ENCODE data around the gene CLASP1. TPM values are rescaled to one million over a fixed set of nuclear protein-coding genes. Genes with fewer than 3 reads are reported as not detected.

The CLASP1 gene
- total RNA-seq, 6 experiments from 2014 or later, result 38.2 to 49.0 (median 41.1) TPM

- no peak for DNase-seq
- Mint-ChIP-seq H3K36me3 (ENCODE audit: low read depth) (peaks cover 27% of the 10 kb centered on the region), H3K4me3 (no peak overlapping the region)
Observed at GRCh38 chr2:121603185-121603584, 46.1 kb downstream of the CLASP1 start.

DNA sequence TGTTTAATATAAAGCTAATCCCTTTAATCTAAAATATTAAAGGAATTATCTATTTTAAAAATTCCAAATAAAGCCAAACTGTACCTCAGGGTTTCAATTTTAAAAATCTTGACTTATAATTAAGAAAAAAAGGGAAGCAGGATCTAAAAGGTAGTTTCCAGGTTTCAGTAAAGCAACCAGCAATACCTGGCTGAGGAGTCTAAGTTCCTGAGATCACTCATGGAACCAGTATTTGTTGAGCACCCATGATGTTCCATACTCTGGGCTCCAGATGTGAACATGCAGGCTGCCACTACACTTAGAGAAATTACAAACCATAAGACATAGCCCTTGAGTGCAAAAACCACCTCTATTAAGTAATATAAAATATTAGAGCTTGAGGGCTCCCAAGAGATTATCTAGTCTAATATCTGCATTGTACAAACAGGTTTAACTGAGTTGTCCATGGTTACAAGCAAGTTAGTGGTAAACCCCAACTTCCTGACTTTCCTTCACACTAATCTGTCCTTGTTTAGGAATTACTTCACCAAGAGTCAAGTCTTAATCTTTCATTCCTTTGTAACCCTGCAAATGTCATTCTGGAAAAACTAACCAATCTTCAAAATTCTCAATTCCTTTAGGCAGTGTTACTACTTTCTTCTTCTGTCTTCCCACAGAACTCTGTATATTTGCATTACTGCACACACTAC, 49.2 kb downstream of the CLASP1 start:
- H3K27me3 Mint-ChIP-seq (ENCODE audit: insufficient read depth), result no peaks in the 10 kb centered on the region
- H3K36me3 Mint-ChIP-seq (ENCODE audit: low read depth), result peaks cover 19% of the 10 kb centered on the region
- H3K4me3 Mint-ChIP-seq, result no peak overlapping the region
- TF ChIP-seq CTCF (IDR thresholded peaks at IDR 0.05), result no peak
- H3K9me3 Mint-ChIP-seq, result no peaks in the 10 kb centered on the region
- H3K4me1 Mint-ChIP-seq (ENCODE audit: low read depth), result peaks cover 39% of the 10 kb centered on the region
- no peak for DNase-seq
- H3K27ac Mint-ChIP-seq, result peak overlapping the region; percentile 6

More at GRCh38 chr2:121603185-121603584, 46.1 kb downstream of the CLASP1 start:
- Mint-ChIP-seq H3K9me3 (no peaks in the 10 kb centered on the region), H3K27ac (no peak overlapping the region), H3K27me3 (ENCODE audit: insufficient read depth) (no peaks in the 10 kb centered on the region), H3K4me1 (ENCODE audit: low read depth) (peaks cover 20% of the 10 kb centered on the region)
- TF ChIP-seq CTCF (IDR thresholded peaks at IDR 0.05), result no peak

GRCh38 chr2:121598087-121598486, 51.2 kb downstream of the CLASP1 start:
- H3K4me1 Mint-ChIP-seq (ENCODE audit: low read depth), result peaks cover 43% of the 10 kb centered on the region
- no peak overlapping the region for H3K27ac Mint-ChIP-seq
- no peaks in the 10 kb centered on the region; the same call in 1 of the 2 replicates for H3K36me3 Mint-ChIP-seq (ENCODE audit: low read depth)
- no peak overlapping the region for H3K4me3 Mint-ChIP-seq
- no peaks in the 10 kb centered on the region for H3K27me3 Mint-ChIP-seq (ENCODE audit: insufficient read depth)
- DNase-seq, result no peak
- no peak for TF ChIP-seq CTCF (IDR thresholded peaks at IDR 0.05)
- H3K9me3 Mint-ChIP-seq, result no peaks in the 10 kb centered on the region

DNA sequence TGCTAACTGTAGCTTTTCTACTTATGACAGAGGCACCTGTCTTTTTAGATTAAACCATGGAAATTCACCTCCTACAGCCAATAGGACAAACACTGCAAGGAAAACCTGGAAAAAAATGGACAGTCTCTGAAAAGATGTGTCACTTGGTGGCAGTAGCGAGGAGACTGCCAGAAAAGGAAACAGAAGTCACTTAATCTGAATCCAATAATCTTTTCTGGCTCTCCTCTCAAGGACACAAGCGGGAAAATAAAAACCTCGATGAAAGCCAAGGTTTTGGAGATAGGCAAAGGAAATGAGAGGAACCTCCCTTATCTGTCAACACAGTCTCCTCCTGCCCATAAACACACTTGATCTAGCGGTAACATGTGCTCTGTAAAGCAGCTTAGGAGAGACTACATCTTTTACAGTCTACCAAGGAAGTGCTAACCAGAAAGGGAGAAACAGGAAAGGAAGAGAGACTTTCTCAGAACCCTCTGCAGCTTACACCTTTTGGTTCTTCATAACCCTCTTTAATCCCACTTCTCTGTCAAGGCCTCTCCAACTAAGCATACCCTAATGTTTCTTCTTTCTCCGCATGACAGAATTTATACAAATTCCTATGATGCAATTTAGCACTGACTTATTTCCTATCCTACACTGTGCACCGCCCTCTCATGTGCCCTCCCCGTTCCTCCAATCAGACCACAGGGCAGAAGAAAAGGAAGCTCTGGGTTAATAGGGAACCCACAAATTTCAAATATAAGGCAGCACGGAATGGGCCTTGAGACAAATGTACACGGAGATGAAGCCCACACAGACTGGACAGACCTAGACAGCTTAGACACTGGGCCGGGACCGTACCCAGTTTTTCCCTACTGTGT, 52.8 kb downstream of the CLASP1 start:
- Mint-ChIP-seq H3K9me3 (no peaks in the 10 kb centered on the region), H3K4me3 (peak overlapping the region; percentile 83), H3K27ac (peak overlapping the region; percentile 81), H3K4me1 (ENCODE audit: low read depth) (peaks cover 43% of the 10 kb centered on the region), H3K36me3 (ENCODE audit: low read depth) (no peaks in the 10 kb centered on the region), H3K27me3 (ENCODE audit: insufficient read depth) (no peaks in the 10 kb centered on the region)
- peak; percentile 63 for DNase-seq
- peak; percentile 72 for TF ChIP-seq CTCF (IDR thresholded peaks at IDR 0.05)

- H3K9me3 Mint-ChIP-seq, result no peaks in the 10 kb centered on the region
- no peak for TF ChIP-seq CTCF (IDR thresholded peaks at IDR 0.05)
- H3K27me3 Mint-ChIP-seq (ENCODE audit: insufficient read depth), result no peaks in the 10 kb centered on the region
- H3K27ac Mint-ChIP-seq, result no peak overlapping the region
- H3K4me3 Mint-ChIP-seq, result no peak overlapping the region
- DNase-seq, result no peak
- peaks cover 36% of the 10 kb centered on the region for H3K4me1 Mint-ChIP-seq (ENCODE audit: low read depth)
- no peaks in the 10 kb centered on the region for H3K36me3 Mint-ChIP-seq (ENCODE audit: low read depth)
Observed at GRCh38 chr2:121595012-121595891, 54.0 kb downstream of the CLASP1 start.

Measured in HFFc6 (cell line).